ENCODE measurements around the gene TSC22D2. TPM values are rescaled to one million over a fixed set of nuclear protein-coding genes. Genes with fewer than 3 reads are reported as not detected.

The TSC22D2 gene
- total and polyA plus RNA-seq, 2 donors from 2014 or later: 13.4 to 25.3 TPM

DNA sequence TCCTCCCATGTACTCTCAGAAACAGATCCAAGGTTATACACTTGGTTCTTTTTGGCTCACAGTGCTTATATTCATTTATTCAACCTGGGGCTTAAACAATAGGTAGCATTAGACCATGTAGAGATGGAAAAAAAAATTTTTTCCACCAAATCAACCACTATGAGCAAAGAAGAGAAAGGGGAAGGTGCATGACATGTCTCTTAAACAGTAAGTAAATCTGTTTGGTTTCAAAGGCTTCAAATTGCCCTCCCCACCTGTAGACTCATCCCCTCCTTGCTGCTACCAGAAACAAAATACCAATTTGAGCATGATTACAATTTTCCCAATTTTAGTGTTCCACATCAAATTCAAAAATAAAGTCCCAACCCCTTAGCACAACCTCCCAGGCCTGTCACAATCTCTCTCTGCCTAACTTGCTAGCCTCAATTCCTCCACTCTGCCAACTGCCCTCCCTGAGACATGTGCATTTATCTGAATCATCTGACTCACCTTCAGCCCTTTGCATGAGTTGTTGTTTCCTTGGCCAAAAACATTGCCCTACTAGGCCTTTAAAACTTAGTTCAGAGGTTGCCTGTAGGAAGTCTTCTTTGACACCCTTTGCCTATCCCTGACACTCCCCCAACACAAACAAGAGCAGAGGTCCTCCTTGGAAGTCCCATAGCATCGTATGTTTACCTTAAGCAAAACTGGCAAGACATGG lies 30.3 kb upstream of the TSC22D2 start:
- H3K9me3 ChIP-seq (ENCODE audit: control insufficient read depth in 2 of 3, insufficient read depth in 1 of 3, low read length in 3 of 3): no peaks in the 10 kb centered on the region
- no peaks in the 10 kb centered on the region for H3K36me3 ChIP-seq (ENCODE audit: control insufficient read depth in 2 of 3, insufficient read depth in 3 of 3, low read length in 3 of 3)
- no peak overlapping the region for H3K27ac ChIP-seq (ENCODE audit: low read depth in 2 of 2, low read length in 2 of 2)
- H3K9ac ChIP-seq (ENCODE audit: low read length in 3 of 3): no peak overlapping the region
- peaks cover 0 to 3% (median 0%) of the 10 kb centered on the region in 3 donors for H3K4me1 ChIP-seq (ENCODE audit: control insufficient read depth in 2 of 3, insufficient read depth in 2 of 3, low read depth in 1 of 3, low read length in 3 of 3)
- TF ChIP-seq, protein P1, sequence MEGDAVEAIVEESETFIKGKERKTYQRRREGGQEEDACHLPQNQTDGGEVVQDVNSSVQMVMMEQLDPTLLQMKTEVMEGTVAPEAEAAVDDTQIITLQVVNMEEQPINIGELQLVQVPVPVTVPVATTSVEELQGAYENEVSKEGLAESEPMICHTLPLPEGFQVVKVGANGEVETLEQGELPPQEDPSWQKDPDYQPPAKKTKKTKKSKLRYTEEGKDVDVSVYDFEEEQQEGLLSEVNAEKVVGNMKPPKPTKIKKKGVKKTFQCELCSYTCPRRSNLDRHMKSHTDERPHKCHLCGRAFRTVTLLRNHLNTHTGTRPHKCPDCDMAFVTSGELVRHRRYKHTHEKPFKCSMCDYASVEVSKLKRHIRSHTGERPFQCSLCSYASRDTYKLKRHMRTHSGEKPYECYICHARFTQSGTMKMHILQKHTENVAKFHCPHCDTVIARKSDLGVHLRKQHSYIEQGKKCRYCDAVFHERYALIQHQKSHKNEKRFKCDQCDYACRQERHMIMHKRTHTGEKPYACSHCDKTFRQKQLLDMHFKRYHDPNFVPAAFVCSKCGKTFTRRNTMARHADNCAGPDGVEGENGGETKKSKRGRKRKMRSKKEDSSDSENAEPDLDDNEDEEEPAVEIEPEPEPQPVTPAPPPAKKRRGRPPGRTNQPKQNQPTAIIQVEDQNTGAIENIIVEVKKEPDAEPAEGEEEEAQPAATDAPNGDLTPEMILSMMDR (IDR thresholded peaks at IDR 0.05; ENCODE audit: borderline replicate concordance, extremely low read depth, insufficient read depth): no peak
- no peaks in the 10 kb centered on the region for H3K27me3 ChIP-seq (ENCODE audit: control insufficient read depth, insufficient read depth, low read length)
- H3K4me3 ChIP-seq (ENCODE audit: low read length in 3 of 3): no peak overlapping the region
- FAIRE-seq: no peak
- intact Hi-C loops (cut with DNase I): no loop called here
- DNase-seq: no peak

DNA sequence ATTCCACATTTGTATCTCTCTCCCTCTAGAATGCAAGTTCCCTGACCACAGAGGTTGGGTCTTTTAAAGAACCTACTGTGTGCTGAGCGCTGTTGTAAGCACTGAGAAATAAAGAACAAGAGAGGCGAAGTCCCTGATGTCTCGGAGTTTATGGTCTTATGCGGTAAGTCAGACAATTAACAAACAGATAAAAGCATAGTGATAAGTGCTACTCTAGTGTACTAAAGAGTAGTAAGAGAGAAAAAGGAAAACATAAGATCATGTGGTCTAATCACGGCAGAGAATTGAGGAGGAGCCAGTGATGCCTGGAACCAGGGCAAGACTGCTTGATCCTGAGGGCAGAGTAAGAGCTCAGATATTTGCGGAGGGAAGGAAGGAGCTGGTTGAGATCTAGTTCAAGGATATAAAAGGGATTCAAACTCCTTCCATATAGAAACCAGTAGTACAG lies 29.8 kb upstream of the TSC22D2 start:
- FAIRE-seq (no peak), DNase-seq (no peak)
- Histone ChIP-seq H3K36me3 (ENCODE audit: control insufficient read depth in 2 of 3, insufficient read depth in 3 of 3, low read length in 3 of 3) (no peaks in the 10 kb centered on the region), H3K4me1 (ENCODE audit: control insufficient read depth in 2 of 3, insufficient read depth in 2 of 3, low read depth in 1 of 3, low read length in 3 of 3) (peaks cover 0 to 3% (median 0%) of the 10 kb centered on the region in 3 donors), H3K27ac (ENCODE audit: low read depth in 2 of 2, low read length in 2 of 2) (no peak overlapping the region), H3K4me3 (ENCODE audit: low read length in 3 of 3) (no peak overlapping the region), H3K9me3 (ENCODE audit: control insufficient read depth in 2 of 3, insufficient read depth in 1 of 3, low read length in 3 of 3) (no peaks in the 10 kb centered on the region), H3K27me3 (ENCODE audit: control insufficient read depth, insufficient read depth, low read length) (no peaks in the 10 kb centered on the region), H3K9ac (ENCODE audit: low read length in 3 of 3) (no peak overlapping the region)
- TF ChIP-seq, protein P1 (IDR thresholded peaks at IDR 0.05; ENCODE audit: borderline replicate concordance, extremely low read depth, insufficient read depth): no peak
- intact Hi-C loops (cut with DNase I): no loop called here

DNA sequence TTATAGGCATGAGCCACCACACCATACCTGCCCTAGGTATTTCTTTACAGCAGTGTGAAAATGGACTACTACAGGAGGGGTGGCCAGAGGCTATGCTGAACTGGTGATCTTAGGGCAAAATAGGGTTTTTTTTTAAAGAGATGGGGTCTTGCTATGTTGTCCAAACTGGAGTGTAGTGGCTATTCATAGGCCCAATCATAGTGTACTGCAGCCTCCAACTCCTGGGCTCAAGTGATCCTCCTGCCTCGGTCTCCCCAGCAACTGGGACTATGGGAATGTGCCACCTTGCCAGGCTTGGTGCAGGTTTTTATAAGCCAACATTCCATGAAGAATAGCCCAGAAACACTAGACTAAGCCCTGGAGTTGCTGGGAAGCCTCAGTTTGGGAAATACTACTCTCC lies 28.6 kb upstream of the TSC22D2 start:
- TF ChIP-seq, protein P1 (IDR thresholded peaks at IDR 0.05; ENCODE audit: borderline replicate concordance, extremely low read depth, insufficient read depth): no peak
- FAIRE-seq (no peak), DNase-seq (no peak)
- intact Hi-C loops (cut with DNase I): no loop called here
- Histone ChIP-seq H3K36me3 (ENCODE audit: control insufficient read depth in 2 of 3, insufficient read depth in 3 of 3, low read length in 3 of 3) (no peaks in the 10 kb centered on the region), H3K9me3 (ENCODE audit: control insufficient read depth in 2 of 3, insufficient read depth in 1 of 3, low read length in 3 of 3) (no peaks in the 10 kb centered on the region), H3K9ac (ENCODE audit: low read length in 3 of 3) (no peak overlapping the region), H3K27ac (ENCODE audit: low read depth in 2 of 2, low read length in 2 of 2) (no peak overlapping the region), H3K4me1 (ENCODE audit: control insufficient read depth in 2 of 3, insufficient read depth in 2 of 3, low read depth in 1 of 3, low read length in 3 of 3) (peaks cover 0 to 3% (median 0%) of the 10 kb centered on the region in 3 donors), H3K27me3 (ENCODE audit: control insufficient read depth, insufficient read depth, low read length) (no peaks in the 10 kb centered on the region), H3K4me3 (ENCODE audit: low read length in 3 of 3) (no peak overlapping the region)
